ENCODE measurements around the gene ZNF511.

DNA sequence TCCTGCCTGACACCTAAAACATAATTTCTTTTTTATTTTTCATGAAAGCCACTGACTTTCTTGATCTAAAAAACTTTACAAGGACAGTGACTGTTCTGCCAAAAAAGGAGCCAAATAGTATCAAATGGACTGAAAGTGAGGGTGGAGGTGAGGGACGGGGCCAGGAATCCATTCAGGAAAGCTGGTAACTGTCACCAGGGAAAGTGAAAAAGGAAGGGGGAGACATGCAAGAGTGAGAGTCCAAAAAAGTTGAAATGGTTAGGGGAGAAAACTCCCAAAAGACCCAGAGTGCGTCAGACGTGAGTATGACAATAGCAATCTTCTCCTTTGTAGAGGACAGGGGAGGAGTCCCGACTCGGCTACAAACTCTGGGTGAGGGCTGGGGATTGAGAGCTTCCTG is 35.5 kb downstream of the ZNF511 start:
- TF ChIP-seq POLR2AphosphoS2 (IDR thresholded peaks at IDR 0.05; ENCODE audit: low read length): no peak
- TF ChIP-seq SAFB2 (IDR thresholded peaks at IDR 0.05; ENCODE audit: borderline replicate concordance, low read depth, low read length, severe bottlenecking): no peak
- no peak for TF ChIP-seq POLR3A (IDR thresholded peaks at IDR 0.05; ENCODE audit: borderline replicate concordance, extremely low read depth, insufficient read depth, insufficient read length)
- TF ChIP-seq SMC3 (conservative IDR thresholded peaks at IDR 0.05; ENCODE audit: insufficient read depth, low read depth, low read length): no peak
- no peak for TF ChIP-seq TEAD1 (CRISPR knock-in tag; IDR thresholded peaks at IDR 0.05)
- no peak for TF ChIP-seq ZNF274 (IDR thresholded peaks at IDR 0.05; ENCODE audit: borderline replicate concordance, low read depth, low read length)
- no peak for TF ChIP-seq SMAD4 (CRISPR knock-in tag; conservative IDR thresholded peaks at IDR 0.05)
- no peak for TF ChIP-seq MAFG (tag; conservative IDR thresholded peaks at IDR 0.05)
- no peak for TF ChIP-seq EZH2 (IDR thresholded peaks at IDR 0.05; ENCODE audit: borderline replicate concordance, low read depth, low read length)
- TF ChIP-seq TAF7 (tag; IDR thresholded peaks at IDR 0.05): no peak
- TF ChIP-seq, protein P1, sequence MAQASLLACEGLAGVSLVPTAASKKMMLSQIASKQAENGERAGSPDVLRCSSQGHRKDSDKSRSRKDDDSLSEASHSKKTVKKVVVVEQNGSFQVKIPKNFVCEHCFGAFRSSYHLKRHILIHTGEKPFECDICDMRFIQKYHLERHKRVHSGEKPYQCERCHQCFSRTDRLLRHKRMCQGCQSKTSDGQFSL (CRISPR knock-in tag; IDR thresholded peaks at IDR 0.05): no peak
- TF ChIP-seq, protein P1 (tag; IDR thresholded peaks at IDR 0.05): no peak
- no peak for TF ChIP-seq U2AF2 (optimal IDR thresholded peaks at IDR 0.05; ENCODE audit: low read depth, low read length)

Measured in K562 (cell line).